Heart left ventricle (tissue), 16 donors: Measurements from ENCODE around the gene PTK7. TPM values are rescaled to one million over a fixed set of nuclear protein-coding genes. Genes with fewer than 3 reads are reported as not detected.
A peak's percentile ranks its signal among the peaks of the same experiment; 100 is the strongest.

Source experiments
- ATAC-seq, 4 donors: fragments of 200-7000 bp; cut with Tn5 transposase; one replicate each; pipeline ENCODE4 v1.9.1; 2020 to 2022; ENCODE audit warnings: moderate library complexity in 4 of 4, mild to moderate bottlenecking in 3 of 4, moderate number of reproducible peaks in 1 of 4
- DNase-seq, 5 donors: peaks; one replicate each; pipeline ENCODE4 v3.0.0-alpha.2; 2020
- H3K27ac ChIP-seq, 12 donors: fragments of 200-600 bp; sonication (generic) in 4 of 12; one replicate each; pipeline versions ENCODE4 v1.5.0 to v1.8.0; 2016 to 2022; ENCODE audit warnings: mild to moderate bottlenecking in 2 of 12
- H3K27me3 ChIP-seq, 9 donors: fragments of 200-600 bp; sonication (generic) in 2 of 9; one replicate each; pipeline versions ENCODE4 v1.5.1 to v1.8.0; 2016 to 2022; ENCODE audit warnings: mild to moderate bottlenecking in 3 of 9
- H3K36me3 ChIP-seq, 9 donors: fragments of 200-600 bp; sonication (generic) in 2 of 9; one replicate each; pipeline versions ENCODE4 v1.5.0 to v1.8.0; 2018 to 2022; ENCODE audit warnings: mild to moderate bottlenecking in 2 of 9
- H3K4me1 ChIP-seq, 12 donors: fragments of 200-600 bp; sonication (generic) in 4 of 12; one replicate each; pipeline versions ENCODE4 v1.5.0 to v1.8.0; 2016 to 2022; ENCODE audit warnings: mild to moderate bottlenecking in 3 of 12
- H3K4me3 ChIP-seq, 12 donors: fragments of 200-600 bp; sonication (generic) in 4 of 12; one replicate each; pipeline versions ENCODE4 v1.5.0 to v1.8.0; 2017 to 2022; ENCODE audit warnings: mild to moderate bottlenecking in 9 of 12, moderate library complexity in 4 of 12
- H3K9me3 ChIP-seq, 12 donors: fragments of 200-600 bp; sonication (generic) in 4 of 12; one replicate each; pipeline versions ENCODE4 v1.5.0 to v1.8.0; 2016 to 2022; ENCODE audit warnings: mild to moderate bottlenecking in 1 of 12
- CTCF ChIP-seq, 12 donors: fragments of 200-600 bp; sonication (generic) in 4 of 12; IDR thresholded peaks; one replicate each; pipeline versions ENCODE4 v1.5.0 to v1.8.0; 2018 to 2022; ENCODE audit warnings: antibody characterized with exemption in 12 of 12, mild to moderate bottlenecking in 5 of 12
- POLR2A ChIP-seq, 2 donors: fragments of 450-650 bp; IDR thresholded peaks; one replicate each; pipeline ENCODE4 v1.6.1; 2017; ENCODE audit warnings: antibody characterized with exemption in 2 of 2, mild to moderate bottlenecking in 2 of 2, moderate library complexity in 2 of 2
- WGBS, 4 donors: extraction: QIAGEN DNeasy Blood & Tissue Kit in 2 of 4; methylation state at CpG; one replicate each; pipeline versions ENCODE4 v1.1.5 to v1.1.7; 2013 to 2018; 5-methylcytosine and 5-hydroxymethylcytosine counted together
- intact Hi-C, 10 donors: fragments of 100-400 bp; cut with DNase I; formaldehyde crosslinking; loops; one replicate each; pipeline versions ENCODE4 v1.11.1 to v1.14.2; 2022
- polyA plus RNA-seq, 2 donors: library from polyadenylated mRNA; stranded (reverse); fragments of 200-250 nt; gene quantifications; one replicate each; pipeline ENCODE4 v1.2.3, GENCODE V29; 2013
- total RNA-seq, 9 donors: library from RNA; depleted of rRNA in 2 of 9; stranded (reverse); fragments of >200 nt in 2 of 9; fragmentation: NEBNext Ultra II Directional in 3 of 9; extraction: Animal tissue kit (Norgen Biotek cat#: 25700) in 3 of 9; gene quantifications; one replicate each; pipeline versions ENCODE4 v1.1.0 to v1.2.4, GENCODE V29; 2016 to 2023
- donor health status: ischemic (EF 13 %, LVEDD 7.1; RV severe dilation, severe dysfunction).
- donor health status: healthy with polysubstance abuse.
- donor health status: DM: no; HTN: yes; CAD: no.
- donor health status: DM: no; HTN: no; CAD: no.
- donor health status: ischemic (EF 25% LVEDD 6.9; RV normal size, moderate dysfunction).
- donor health status: ischemic (EF 25% LVEDD 5.7; RV mildly dilated, moderate dysfunction).
- donor health status: healthy.
- donor health status: DM: yes; HTN: yes; CAD: no.
- donor health status: ischemic (EF 35%, LVEDD 5.7; RV mildly dilated, moderate dysfunction).
- donor health status: nonischemic (EF 11% LVEDD 7.7; RV severe dilation, severe dysfunction).
- donor health status: DM: yes; HTN: yes; CAD: no.
- donor health status: PGD.
- donor health status: ischemic (EF 29% LVEDD 5.4; RV normal size, mild dysfunction).
- donor health status: nonischemic (EF 23%, LVEDD 6.1; RV moderate dilation, normal function).

Gene PTK7
- total and polyA plus RNA-seq, 11 donors: 1.4 to 10.4 (median 1.9) TPM

- peaks cover 0 to 62% (median 55%) of the 10 kb centered on the region in 9 donors for H3K36me3 ChIP-seq
- TF ChIP-seq CTCF (IDR thresholded peaks at IDR 0.05) (no peak), POLR2A (IDR thresholded peaks at IDR 0.05) (no peak)
- no peaks in the 10 kb centered on the region for H3K27me3 ChIP-seq
- 88 to 95% (median 92%) methylated on average over 6 of the region's 6 CpGs for WGBS, 4 donors
- DNase-seq (no peak), ATAC-seq (no peak)
- H3K4me1 ChIP-seq: peaks cover 8 to 44% (median 37%) of the 10 kb centered on the region in 12 donors
- H3K4me3 ChIP-seq: no peak overlapping the region
- intact Hi-C loops: no loop called here
- no peaks in the 10 kb centered on the region for H3K9me3 ChIP-seq
- H3K27ac ChIP-seq: peak overlapping the region in 2 of 12 donors; percentile 89 to 99
Observed at GRCh38 chr6:43176423-43176786, 100.3 kb downstream of the PTK7 start.

GRCh38 chr6:43178150-43178549 is 102.0 kb downstream of the PTK7 start:
- H3K9me3 ChIP-seq: no peaks in the 10 kb centered on the region
- intact Hi-C loops: no loop called here
- peaks cover 0 to 62% (median 55%) of the 10 kb centered on the region in 9 donors for H3K36me3 ChIP-seq
- 75 to 81% (median 78%) methylated on average over 11 to 12 of the region's 12 CpGs for WGBS, 4 donors
- no peak for ATAC-seq
- H3K27ac ChIP-seq: no peak overlapping the region
- H3K4me1 ChIP-seq: peaks cover 12 to 50% (median 38%) of the 10 kb centered on the region in 12 donors
- TF ChIP-seq POLR2A (IDR thresholded peaks at IDR 0.05) (no peak), CTCF (IDR thresholded peaks at IDR 0.05) (no peak)
- H3K4me3 ChIP-seq: no peak overlapping the region
- no peaks in the 10 kb centered on the region for H3K27me3 ChIP-seq
- DNase-seq: peak in 1 of 5 donors; percentile 55

DNA sequence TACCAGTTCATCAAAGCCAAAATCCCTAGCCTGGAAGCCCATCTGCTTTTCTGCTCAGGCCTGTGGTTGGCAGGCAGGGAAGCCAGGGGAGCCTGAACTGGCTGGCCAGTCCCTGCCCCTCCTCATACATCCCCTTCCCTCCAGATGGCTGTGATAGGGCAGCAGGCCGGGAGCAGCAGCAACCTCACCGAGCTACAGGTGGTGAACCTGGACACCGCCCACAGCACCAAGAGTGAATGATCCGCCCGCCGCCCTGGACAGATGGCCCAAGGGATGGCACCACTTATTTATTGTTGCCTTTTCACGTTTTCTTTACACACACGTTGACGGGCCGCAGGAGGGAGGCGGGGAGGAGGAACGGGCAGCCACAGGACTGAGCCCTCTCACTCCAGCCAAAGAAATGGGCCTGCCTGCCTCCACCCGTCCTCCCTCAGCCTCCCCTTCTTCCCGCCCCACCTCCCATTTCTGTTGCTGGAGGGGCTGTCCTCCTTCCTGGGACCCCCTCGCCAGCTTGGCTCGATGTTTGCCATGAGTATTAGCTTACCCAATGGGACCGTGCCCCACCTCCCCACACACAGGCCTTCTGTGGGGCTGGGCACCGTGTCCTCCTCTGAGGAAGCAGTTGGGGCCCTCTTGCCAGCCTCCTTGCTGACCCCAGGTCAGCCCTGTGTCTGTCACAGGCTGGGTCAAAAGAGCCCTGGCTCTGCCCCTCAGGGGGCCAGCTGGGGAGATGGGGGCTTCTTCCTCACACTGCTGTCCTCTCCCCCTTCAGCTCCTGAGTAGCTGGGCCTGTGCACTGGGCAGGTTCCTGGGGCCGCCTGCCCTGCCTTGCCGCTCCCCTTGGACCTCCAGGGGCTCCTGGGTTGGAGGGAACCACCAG is 103.1 kb downstream of the PTK7 start:
- intact Hi-C loops: no loop called here
- no peaks in the 10 kb centered on the region for H3K9me3 ChIP-seq
- TF ChIP-seq POLR2A (IDR thresholded peaks at IDR 0.05) (no peak), CTCF (IDR thresholded peaks at IDR 0.05) (no peak)
- peak overlapping the region in 1 of 12 donors; percentile 49 for H3K27ac ChIP-seq
- H3K36me3 ChIP-seq: peaks cover 0 to 62% (median 55%) of the 10 kb centered on the region in 9 donors
- ATAC-seq (no peak), DNase-seq (peak in 1 of 5 donors; percentile 48)
- 88 to 91% (median 89%) methylated on average over 20 of the region's 20 CpGs for WGBS, 4 donors
- H3K4me3 ChIP-seq: no peak overlapping the region
- no peaks in the 10 kb centered on the region for H3K27me3 ChIP-seq
- peaks cover 12 to 47% (median 31%) of the 10 kb centered on the region in 12 donors for H3K4me1 ChIP-seq

DNA sequence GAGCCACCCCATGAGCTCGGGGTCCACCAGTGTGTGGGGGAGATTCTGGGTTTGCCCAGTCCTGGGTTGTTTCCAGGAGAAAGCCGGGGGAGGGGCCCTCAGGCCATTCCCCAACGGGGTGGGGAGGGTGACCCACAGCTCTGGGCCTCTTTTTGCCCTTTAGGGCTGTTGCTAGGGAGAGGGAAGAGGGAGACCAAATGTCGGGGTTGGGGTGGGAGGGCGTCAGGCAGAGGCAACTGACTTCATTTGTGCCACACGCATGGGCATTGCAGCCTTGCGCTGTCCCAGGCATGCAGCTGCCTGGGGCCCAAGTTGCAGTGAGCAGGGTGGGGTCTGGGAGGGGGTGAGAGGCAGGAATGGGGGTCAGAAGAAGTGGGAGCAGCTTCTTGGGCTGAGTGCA is 103.9 kb downstream of the PTK7 start:
- Histone ChIP-seq H3K27me3 (no peaks in the 10 kb centered on the region), H3K9me3 (no peaks in the 10 kb centered on the region), H3K4me3 (no peak overlapping the region), H3K4me1 (peaks cover 9 to 42% (median 26%) of the 10 kb centered on the region in 12 donors), H3K27ac (peak overlapping the region in 1 of 12 donors; percentile 49), H3K36me3 (peaks cover 0 to 65% (median 59%) of the 10 kb centered on the region in 9 donors)
- no peak for TF ChIP-seq POLR2A (IDR thresholded peaks at IDR 0.05)
- intact Hi-C loops: loop anchor here in 2 of 10 donors (5.0 to 10.0 kb wide), 2 partner anchors 47 to 175 kb away; partner anchors contain the start of gene DNPH1 (in 1 of the 2)
- 77 to 82% (median 80%) methylated on average over 7 of the region's 7 CpGs for WGBS, 4 donors
- ATAC-seq (no peak), DNase-seq (peak in 1 of 5 donors; percentile 14)
